Liver (tissue), 9 donors: ENCODE results near the gene PKN2. TPM values are rescaled to one million over a fixed set of nuclear protein-coding genes. Genes with fewer than 3 reads are reported as not detected.

Experiments used
- DNase-seq: peaks from one replicate; pipeline ENCODE4 v3.0.0-alpha.2; 2017; ENCODE audit warnings: low spot score
- H3K27ac ChIP-seq, 2 donors: one replicate each; pipeline ENCODE4 v1.7.0; 2013; ENCODE audit warnings: inconsistent platforms in 2 of 2, low read length in 2 of 2, control low read depth in 1 of 2, low read depth in 1 of 2, mild to moderate bottlenecking in 1 of 2
- H3K27me3 ChIP-seq, 4 donors: one replicate each; pipeline versions ENCODE4 v1.6.1 to v1.7.0; 2013; ENCODE audit warnings: low read length in 3 of 4, inconsistent platforms in 1 of 4, mild to moderate bottlenecking in 1 of 4, moderate library complexity in 1 of 4; ENCODE audit not compliant: control insufficient read depth in 4 of 4, insufficient read depth in 4 of 4
- H3K36me3 ChIP-seq, 4 donors: one replicate each; pipeline versions ENCODE4 v1.6.1 to v1.7.0; 2013; ENCODE audit warnings: low read length in 3 of 4, mild to moderate bottlenecking in 3 of 4, low read depth in 1 of 4, moderate library complexity in 1 of 4; ENCODE audit not compliant: control insufficient read depth in 4 of 4, insufficient read depth in 3 of 4
- H3K4me1 ChIP-seq, 4 donors: one replicate each; pipeline versions ENCODE4 v1.6.1 to v1.7.0; 2013; ENCODE audit warnings: low read length in 3 of 4, mild to moderate bottlenecking in 3 of 4, moderate library complexity in 1 of 4; ENCODE audit not compliant: control insufficient read depth in 4 of 4, insufficient read depth in 4 of 4
- H3K4me3 ChIP-seq, 3 donors: one replicate each; pipeline versions ENCODE4 v1.6.1 to v1.7.0; 2013; ENCODE audit warnings: low read length in 3 of 3, control low read depth in 1 of 3, low read depth in 1 of 3, mild to moderate bottlenecking in 1 of 3
- H3K9ac ChIP-seq, 2 donors: one replicate each; pipeline ENCODE4 v1.7.0; 2013; ENCODE audit warnings: low read length in 2 of 2, mild to moderate bottlenecking in 2 of 2, moderate library complexity in 2 of 2, control low read depth in 1 of 2, low read depth in 1 of 2
- H3K9me3 ChIP-seq, 4 donors: one replicate each; pipeline versions ENCODE4 v1.6.1 to v1.7.0; 2013; ENCODE audit warnings: low read length in 3 of 4; ENCODE audit not compliant: control insufficient read depth in 4 of 4
- ATF3 ChIP-seq: IDR thresholded peaks from 2 replicates; pipeline ENCODE4 v1.6.1; 2016; ENCODE audit warnings: antibody characterized with exemption
- CTCF ChIP-seq: fragments of 150-350 bp; IDR thresholded peaks from 2 replicates; pipeline ENCODE4 v1.5.1; 2017; ENCODE audit warnings: improper control_type of control experiment, low read depth, low read length; ENCODE audit not compliant: missing input control
- EGR1 ChIP-seq, 2 donors: IDR thresholded peaks; 2 replicates each; pipeline ENCODE4 v1.6.1; 2016 to 2018; ENCODE audit warnings: antibody characterized with exemption in 2 of 2, low read depth in 2 of 2
- FOXA2 ChIP-seq: IDR thresholded peaks from 2 replicates; pipeline ENCODE4 v1.6.1; 2016; ENCODE audit warnings: antibody characterized with exemption
- GABPA ChIP-seq, 2 donors: IDR thresholded peaks in 1 of 2; conservative IDR thresholded peaks in 1 of 2; 2 replicates each; pipeline ENCODE4 v1.6.1; 2016; ENCODE audit warnings: antibody characterized with exemption in 2 of 2, mild to moderate bottlenecking in 1 of 2, moderate library complexity in 1 of 2
- HNF4A ChIP-seq, 2 donors: conservative IDR thresholded peaks; 2 replicates each; pipeline ENCODE4 v1.6.1; 2016; ENCODE audit warnings: antibody characterized with exemption in 2 of 2, mild to moderate bottlenecking in 2 of 2
- HNF4G ChIP-seq: IDR thresholded peaks from 2 replicates; pipeline ENCODE4 v1.6.1; 2016; ENCODE audit warnings: antibody characterized with exemption
- JUND ChIP-seq, 2 donors: IDR thresholded peaks; 2 replicates each; pipeline ENCODE4 v1.6.1; 2016; ENCODE audit warnings: antibody characterized with exemption in 2 of 2
- NR2F2 ChIP-seq: IDR thresholded peaks from 2 replicates; pipeline ENCODE4 v1.6.1; 2016; ENCODE audit warnings: antibody characterized with exemption
- RAD21 ChIP-seq, 2 donors: IDR thresholded peaks; 2 replicates each; pipeline ENCODE4 v1.6.1; 2016; ENCODE audit warnings: antibody characterized with exemption in 2 of 2, mild to moderate bottlenecking in 2 of 2
- REST ChIP-seq: IDR thresholded peaks from 2 replicates; pipeline ENCODE4 v1.6.1; 2016; ENCODE audit warnings: antibody characterized with exemption, mild to moderate bottlenecking
- RXRA ChIP-seq, 2 donors: IDR thresholded peaks; 2 replicates each; pipeline ENCODE4 v1.6.1; 2017 to 2018; ENCODE audit warnings: antibody characterized with exemption in 2 of 2, mild to moderate bottlenecking in 1 of 2
- ZBTB33 ChIP-seq: IDR thresholded peaks from 2 replicates; pipeline ENCODE4 v1.6.1; 2016; ENCODE audit warnings: antibody characterized with exemption
- WGBS: extraction: QIAGEN DNeasy Blood & Tissue Kit; methylation state at CpG from one replicate; pipeline ENCODE4 v1.1.7; 2013; 5-methylcytosine and 5-hydroxymethylcytosine counted together
- polyA plus RNA-seq, 2 donors: library from polyadenylated mRNA; stranded (reverse) in 1 of 2; unstranded in 1 of 2; fragments of 200-250 nt in 1 of 2; fragments of >200 nt in 1 of 2; fragmentation: Nextera tagmentation in 1 of 2; extraction: Ambion mirVana in 1 of 2; gene quantifications; one replicate each; pipeline versions ENCODE4 v1.2.1 to v1.2.3, GENCODE V29; 2013 to 2015
- total RNA-seq, 2 donors: library from RNA; depleted of rRNA; stranded (reverse); fragments of >200 nt; gene quantifications; one replicate each; pipeline ENCODE4 v1.2.3, GENCODE V29; 2014
- donor health status: healthy.
- donor health status: healthy.
- donor health status: healthy.
- donor health status: healthy.
- donor health status: healthy.

PKN2 gene
- total and polyA plus RNA-seq, 4 donors, result 4.4 to 20.7 (median 13.3) TPM

DNA sequence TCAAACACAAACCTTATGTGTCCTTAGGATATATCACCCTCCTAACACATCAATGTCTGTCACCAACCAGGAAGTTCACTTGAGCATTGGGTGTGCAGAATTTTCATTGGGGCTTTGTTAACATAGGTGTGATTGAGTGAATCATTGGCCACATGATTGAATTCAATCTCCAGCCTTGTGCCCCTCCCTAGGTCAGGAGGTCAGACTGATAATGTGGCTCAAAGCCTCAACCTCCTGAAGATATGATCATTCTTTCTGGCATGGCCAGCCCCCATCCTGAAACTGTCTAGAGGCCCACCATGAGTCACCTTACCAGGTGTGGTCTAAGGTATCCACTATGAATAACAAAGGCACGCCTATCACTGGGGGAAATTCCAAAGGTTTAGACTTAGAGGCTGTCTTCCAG lies 90.1 kb downstream of the PKN2 start:
- H3K27ac ChIP-seq, result no peak overlapping the region
- no peaks in the 10 kb centered on the region for H3K27me3 ChIP-seq
- no peaks in the 10 kb centered on the region for H3K4me1 ChIP-seq
- no peak overlapping the region for H3K4me3 ChIP-seq
- H3K36me3 ChIP-seq, result peaks cover 0 to 26% (median 19%) of the 10 kb centered on the region in 4 donors
- H3K9ac ChIP-seq, result no peak overlapping the region
- H3K9me3 ChIP-seq, result no peaks in the 10 kb centered on the region
- TF ChIP-seq JUND (IDR thresholded peaks at IDR 0.05), result no peak
- no peak for TF ChIP-seq RAD21 (IDR thresholded peaks at IDR 0.05)
- no peak for TF ChIP-seq HNF4A (conservative IDR thresholded peaks at IDR 0.05)
- TF ChIP-seq FOXA2, result no peak
- 86% methylated on average over 1 of the region's 1 CpG for WGBS
- no peak for DNase-seq

GRCh38 chr1:88777604-88778149 lies 93.6 kb downstream of the PKN2 start:
- H3K27ac ChIP-seq, result no peak overlapping the region
- no peak overlapping the region for H3K4me3 ChIP-seq
- no peaks in the 10 kb centered on the region for H3K4me1 ChIP-seq
- no peaks in the 10 kb centered on the region for H3K9me3 ChIP-seq
- H3K27me3 ChIP-seq, result no peaks in the 10 kb centered on the region
- DNase-seq, result no peak
- 97% methylated on average over 3 of the region's 3 CpGs for WGBS
- peaks cover 0 to 18% (median 14%) of the 10 kb centered on the region in 4 donors for H3K36me3 ChIP-seq
- H3K9ac ChIP-seq, result no peak overlapping the region
- TF ChIP-seq RAD21 (IDR thresholded peaks at IDR 0.05) (no peak), GABPA (IDR thresholded peaks at IDR 0.05 in 1 of 2, conservative IDR thresholded peaks at IDR 0.05 in 1 of 2) (no peak), CTCF (no peak), RXRA (IDR thresholded peaks at IDR 0.05) (no peak), HNF4G (no peak), EGR1 (IDR thresholded peaks at IDR 0.05; ENCODE audit: low read depth in 2 of 2) (no peak), REST (no peak), NR2F2 (no peak), ZBTB33 (no peak), HNF4A (conservative IDR thresholded peaks at IDR 0.05) (no peak), FOXA2 (no peak), ATF3 (no peak)
